ENCODE results near the gene AVL9.
"Not testable (repeated sequence)": the region's sequence is repeated elsewhere in the genome, so short reads cannot be mapped to it uniquely, and the experiment has no call there.

The AVL9 gene

GRCh38 chr7:32495298-32496051 is at the start of gene AVL9:
TSS of gene AVL9 (plus strand) at chr7:32495489. CDS start at chr7:32495710, 221 bp downstream.
- peak; percentile 95 for DNase-seq

- DNase-seq, result no peak
Observed at GRCh38 chr7:32447218-32447617, 48.1 kb upstream of the AVL9 start.

- peak; percentile 78 for DNase-seq
Observed at GRCh38 chr7:32453341-32454011, 41.8 kb upstream of the AVL9 start.

GRCh38 chr7:32458025-32458424 is 37.3 kb upstream of the AVL9 start:
- no peak for DNase-seq

GRCh38 chr7:32459788-32460187 is 35.5 kb upstream of the AVL9 start:
- DNase-seq, result no peak

GRCh38 chr7:32461484-32461883 is 33.8 kb upstream of the AVL9 start:
- no peak for DNase-seq

GRCh38 chr7:32462451-32462850 is 32.8 kb upstream of the AVL9 start:
- no peak for DNase-seq

GRCh38 chr7:32462977-32463376 is 32.3 kb upstream of the AVL9 start:
- no peak for DNase-seq

- not testable (repeated sequence) for DNase-seq
Observed at GRCh38 chr7:32464641-32465416, 30.5 kb upstream of the AVL9 start.

GRCh38 chr7:32470004-32470403 is 25.3 kb upstream of the AVL9 start:
- DNase-seq, result not testable (repeated sequence)

GRCh38 chr7:32470871-32471270 is 24.4 kb upstream of the AVL9 start:
- DNase-seq, result no peak

- no peak for DNase-seq
Observed at GRCh38 chr7:32472015-32472414, 23.3 kb upstream of the AVL9 start.

- no peak for DNase-seq
Observed at GRCh38 chr7:32474008-32474407, 21.3 kb upstream of the AVL9 start.

GRCh38 chr7:32476816-32477648 is 18.3 kb upstream of the AVL9 start:
- DNase-seq, result no peak

GRCh38 chr7:32477649-32477980 is 17.7 kb upstream of the AVL9 start:
- no peak for DNase-seq

- DNase-seq, result peak; percentile 63
Observed at GRCh38 chr7:32479574-32480200, 15.6 kb upstream of the AVL9 start.

GRCh38 chr7:32481176-32481575 is 14.1 kb upstream of the AVL9 start:
- DNase-seq, result no peak

GRCh38 chr7:32481921-32482320 is 13.4 kb upstream of the AVL9 start:
- DNase-seq, result no peak

GRCh38 chr7:32489788-32490126 is 5.5 kb upstream of the AVL9 start:
- no peak for DNase-seq

GRCh38 chr7:32490127-32490796 is 5.0 kb upstream of the AVL9 start, which contains the start of gene LSM5:
TSS of gene LSM5 (minus strand) at chr7:32490380. CDS start at chr7:32490365, 15 bp downstream.
- DNase-seq, result peak; percentile 90

- no peak for DNase-seq
Observed at GRCh38 chr7:32494946-32495297, 367 bp upstream of the AVL9 start.
